Osteoblast (primary cell): ENCODE data around the gene SEMA4C. TPM values are rescaled to one million over a fixed set of nuclear protein-coding genes. Genes with fewer than 3 reads are reported as not detected.

Experiments used
- DNase-seq: peaks from one replicate; pipeline ENCODE4 v3.0.0; 2011; ENCODE audit warnings: low spot score, mixed read lengths; ENCODE audit not compliant: insufficient read length; ENCODE audit errors: missing footprints
- H2AFZ ChIP-seq: 2 replicates; pipeline ENCODE4 v1.6.0; 2011; ENCODE audit warnings: mild to moderate bottlenecking, low read length
- H3K27ac ChIP-seq: 2 replicates; pipeline ENCODE4 v1.5.1; 2011; ENCODE audit warnings: mild to moderate bottlenecking, low read depth, low read length, moderate library complexity
- H3K27me3 ChIP-seq: 2 replicates; pipeline ENCODE4 v1.6.0; 2012; ENCODE audit warnings: mild to moderate bottlenecking, control low read depth, inconsistent platforms, low read length, moderate library complexity; ENCODE audit not compliant: insufficient read depth
- H3K36me3 ChIP-seq: 2 replicates; pipeline ENCODE4 v1.5.1; 2011; ENCODE audit warnings: mild to moderate bottlenecking, low read length, control low read depth, moderate library complexity; ENCODE audit not compliant: insufficient read depth
- H3K4me1 ChIP-seq: 2 replicates; pipeline ENCODE4 v1.5.1; 2011; ENCODE audit warnings: mild to moderate bottlenecking, low read length, control low read depth, moderate library complexity; ENCODE audit not compliant: insufficient read depth
- H3K4me2 ChIP-seq: 2 replicates; pipeline ENCODE4 v1.6.0; 2011; ENCODE audit warnings: mild to moderate bottlenecking, low read length; ENCODE audit not compliant: insufficient read depth
- H3K4me3 ChIP-seq: fragments of 200-600 bp; sonication (generic); 3 replicates; pipeline ENCODE4 v1.5.1; 2012; ENCODE audit warnings: mild to moderate bottlenecking, low read length, inconsistent platforms; ENCODE audit not compliant: insufficient read depth
- H3K79me2 ChIP-seq: 2 replicates; pipeline ENCODE4 v1.6.0; 2012; ENCODE audit warnings: mild to moderate bottlenecking, low read length, control low read depth, inconsistent platforms; ENCODE audit not compliant: insufficient read depth
- H3K9me3 ChIP-seq: 2 replicates; pipeline ENCODE4 v1.5.1; 2011; ENCODE audit warnings: low read depth, low read length, control low read depth
- H4K20me1 ChIP-seq: 2 replicates; pipeline ENCODE4 v1.6.0; 2012; ENCODE audit warnings: mild to moderate bottlenecking, low read length, control low read depth; ENCODE audit not compliant: insufficient read depth
- total RNA-seq: library from RNA; depleted of rRNA; stranded (reverse); fragments of >200 nt; gene quantifications from 2 replicates; pipeline ENCODE4 v1.2.3, GENCODE V29; 2012
- TF ChIP-seq, protein P1 (sequence below): IDR thresholded peaks from 2 replicates; pipeline ENCODE4 v1.5.1; 2011; ENCODE audit warnings: mild to moderate bottlenecking, low read depth, low read length, moderate library complexity; ENCODE audit errors: extremely low read depth

SEMA4C gene
- total RNA-seq, 1 donor: 29.7 TPM

DNA sequence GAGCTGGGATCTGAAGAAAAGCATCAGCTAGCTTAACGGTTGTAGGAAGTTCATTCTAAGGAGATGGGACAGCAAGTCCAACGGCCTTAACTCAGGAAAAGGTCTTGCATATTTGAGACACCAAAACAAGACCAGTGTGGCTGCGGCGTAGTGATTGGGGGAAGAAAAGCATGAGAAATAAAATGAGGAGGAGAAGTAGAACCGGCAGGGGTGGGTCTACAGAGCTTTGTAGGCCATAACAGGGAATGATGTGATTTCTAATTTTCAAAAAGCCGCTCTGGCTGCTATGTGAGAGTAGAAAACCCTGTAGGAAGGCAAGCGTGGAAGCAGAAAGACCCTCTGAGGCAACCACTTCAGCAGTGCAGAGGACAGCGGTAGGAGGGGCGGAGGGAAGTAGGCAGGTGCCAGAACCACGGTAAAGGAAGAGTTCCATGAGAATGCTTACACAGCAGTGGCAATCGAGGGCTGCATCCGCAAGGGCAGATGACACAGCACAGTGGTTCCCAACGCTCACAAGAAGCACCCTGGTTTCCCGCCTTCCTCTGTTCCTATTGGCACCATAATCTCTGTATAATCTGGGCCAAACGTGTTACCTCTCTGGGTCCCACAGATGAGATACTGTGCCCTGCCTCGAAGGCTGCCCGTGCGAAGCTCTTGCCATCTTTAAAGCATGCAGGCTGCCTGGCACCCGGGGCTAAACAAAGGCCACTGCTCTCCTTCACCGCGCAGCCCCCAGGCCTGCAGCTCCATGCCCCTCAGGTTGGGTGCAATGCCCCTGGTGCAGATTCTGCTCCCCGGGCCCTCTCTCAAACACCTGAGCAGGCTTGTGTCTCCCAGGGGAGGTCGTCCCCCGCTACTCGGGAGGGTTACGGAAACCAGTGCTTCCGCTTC lies 12.9 kb downstream of the SEMA4C start:
- Histone ChIP-seq H3K79me2 (peaks cover 23% of the 10 kb centered on the region), H3K4me2 (peak overlapping the region; percentile 84), H3K27ac (peak overlapping the region; percentile 70), H2AFZ (peak overlapping the region; percentile 63), H3K9me3 (no peaks in the 10 kb centered on the region), H3K36me3 (peaks cover 24% of the 10 kb centered on the region), H4K20me1 (peaks cover 15% of the 10 kb centered on the region), H3K27me3 (no peaks in the 10 kb centered on the region), H3K4me3 (peak overlapping the region; percentile 87), H3K4me1 (peaks cover 20% of the 10 kb centered on the region)
- TF ChIP-seq, protein P1, sequence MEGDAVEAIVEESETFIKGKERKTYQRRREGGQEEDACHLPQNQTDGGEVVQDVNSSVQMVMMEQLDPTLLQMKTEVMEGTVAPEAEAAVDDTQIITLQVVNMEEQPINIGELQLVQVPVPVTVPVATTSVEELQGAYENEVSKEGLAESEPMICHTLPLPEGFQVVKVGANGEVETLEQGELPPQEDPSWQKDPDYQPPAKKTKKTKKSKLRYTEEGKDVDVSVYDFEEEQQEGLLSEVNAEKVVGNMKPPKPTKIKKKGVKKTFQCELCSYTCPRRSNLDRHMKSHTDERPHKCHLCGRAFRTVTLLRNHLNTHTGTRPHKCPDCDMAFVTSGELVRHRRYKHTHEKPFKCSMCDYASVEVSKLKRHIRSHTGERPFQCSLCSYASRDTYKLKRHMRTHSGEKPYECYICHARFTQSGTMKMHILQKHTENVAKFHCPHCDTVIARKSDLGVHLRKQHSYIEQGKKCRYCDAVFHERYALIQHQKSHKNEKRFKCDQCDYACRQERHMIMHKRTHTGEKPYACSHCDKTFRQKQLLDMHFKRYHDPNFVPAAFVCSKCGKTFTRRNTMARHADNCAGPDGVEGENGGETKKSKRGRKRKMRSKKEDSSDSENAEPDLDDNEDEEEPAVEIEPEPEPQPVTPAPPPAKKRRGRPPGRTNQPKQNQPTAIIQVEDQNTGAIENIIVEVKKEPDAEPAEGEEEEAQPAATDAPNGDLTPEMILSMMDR: no peak
- DNase-seq: peak; percentile 90

DNA sequence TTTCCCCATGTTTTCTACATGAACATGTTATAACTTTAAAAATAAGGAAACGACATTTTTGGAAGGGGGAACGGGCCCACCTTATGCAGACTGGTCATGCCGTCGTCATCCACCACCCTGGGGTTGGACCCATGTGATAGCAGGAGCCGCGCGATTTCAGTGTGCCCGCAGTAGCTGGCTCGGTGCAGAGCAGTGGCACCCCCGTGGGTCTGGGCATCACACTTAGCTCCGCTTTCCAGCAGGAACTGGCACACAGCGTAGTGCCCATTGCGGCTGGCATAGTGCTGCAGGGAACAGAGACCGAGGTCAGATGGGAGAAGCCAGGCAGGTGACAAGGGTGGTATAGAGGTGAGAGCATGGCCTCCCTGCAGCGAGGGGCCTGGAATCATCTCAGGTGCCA lies 16.6 kb downstream of the SEMA4C start:
- peaks cover 3% of the 10 kb centered on the region for H4K20me1 ChIP-seq
- no peak overlapping the region for H3K4me3 ChIP-seq
- H3K4me1 ChIP-seq: peaks cover 8% of the 10 kb centered on the region
- no peak overlapping the region for H3K27ac ChIP-seq
- DNase-seq: no peak
- peaks cover 18% of the 10 kb centered on the region for H3K36me3 ChIP-seq
- TF ChIP-seq, protein P1: no peak
- no peak overlapping the region for H3K4me2 ChIP-seq
- no peak overlapping the region for H2AFZ ChIP-seq
- peaks cover 23% of the 10 kb centered on the region for H3K79me2 ChIP-seq
- no peaks in the 10 kb centered on the region for H3K9me3 ChIP-seq
- no peaks in the 10 kb centered on the region for H3K27me3 ChIP-seq

DNA sequence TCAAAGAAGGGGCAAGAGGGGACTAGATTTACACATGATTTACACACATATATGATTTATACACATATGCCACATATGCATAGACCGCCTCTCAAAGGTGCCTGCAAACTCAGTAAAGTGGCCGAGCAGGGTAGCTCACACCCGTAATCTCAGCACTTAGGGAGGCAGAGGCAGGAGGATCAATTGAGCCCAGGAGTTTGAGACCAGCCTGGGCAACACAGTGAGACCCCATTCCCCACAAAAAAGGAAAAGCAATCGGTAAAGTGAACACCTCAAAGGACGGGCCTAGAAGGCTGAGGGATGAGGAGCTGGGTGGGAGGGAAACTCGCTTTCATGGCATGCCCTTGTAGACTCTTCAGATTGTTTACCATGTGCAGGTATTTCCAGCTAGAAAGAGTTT lies 17.2 kb downstream of the SEMA4C start:
- DNase-seq: peak; percentile 35
- H3K27me3 ChIP-seq: no peaks in the 10 kb centered on the region
- H3K4me1 ChIP-seq: peaks cover 8% of the 10 kb centered on the region
- H3K4me3 ChIP-seq: no peak overlapping the region
- no peak overlapping the region for H3K4me2 ChIP-seq
- H3K79me2 ChIP-seq: peaks cover 23% of the 10 kb centered on the region
- no peak overlapping the region for H3K27ac ChIP-seq
- H3K9me3 ChIP-seq: no peaks in the 10 kb centered on the region
- H4K20me1 ChIP-seq: peaks cover 3% of the 10 kb centered on the region
- H3K36me3 ChIP-seq: peaks cover 18% of the 10 kb centered on the region
- TF ChIP-seq, protein P1: no peak
- H2AFZ ChIP-seq: no peak overlapping the region

DNA sequence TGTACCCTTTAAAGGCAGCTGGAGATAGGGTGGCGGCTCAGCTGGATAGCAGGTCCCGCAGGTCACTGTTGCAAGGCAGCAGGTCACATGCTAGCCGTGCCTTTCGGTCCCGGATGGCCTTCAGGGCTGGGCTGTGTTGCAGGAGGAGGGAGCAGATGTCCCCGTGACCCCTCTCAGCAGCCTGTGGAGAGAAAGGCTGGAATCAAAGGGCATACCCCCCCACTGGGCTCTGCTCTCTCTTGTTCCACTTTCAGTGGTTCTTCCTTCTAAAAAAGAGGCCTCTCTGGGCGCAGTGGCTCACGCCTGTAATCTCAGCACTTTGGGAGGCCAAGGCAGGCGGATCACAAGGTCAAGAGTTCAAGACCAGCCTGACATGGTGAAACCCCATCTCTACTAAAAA lies 21.6 kb downstream of the SEMA4C start:
- TF ChIP-seq, protein P1: no peak
- Histone ChIP-seq H3K79me2 (no peaks in the 10 kb centered on the region), H3K4me2 (no peak overlapping the region)

More for the DNA sequence above, 21.6 kb downstream of the SEMA4C start:
- Histone ChIP-seq H3K27me3 (no peaks in the 10 kb centered on the region), H3K4me3 (no peak overlapping the region), H3K4me1 (no peaks in the 10 kb centered on the region), H3K27ac (no peak overlapping the region), H2AFZ (no peak overlapping the region), H3K9me3 (no peaks in the 10 kb centered on the region), H3K36me3 (peaks cover 18% of the 10 kb centered on the region), H4K20me1 (no peaks in the 10 kb centered on the region)
- DNase-seq: no peak
